Measurements from ENCODE around the gene EZH1. TPM values are rescaled to one million over a fixed set of nuclear protein-coding genes. Genes with fewer than 3 reads are reported as not detected.
A peak's percentile ranks its signal among the peaks of the same experiment; 100 is the strongest.

The EZH1 gene
- total RNA-seq, 1 experiment from 2014 or later: 17.7 TPM

GRCh38 chr17:42723636-42724035 is 21.2 kb downstream of the EZH1 start:
- Histone ChIP-seq H3K27me3 (ENCODE audit: control insufficient read depth, insufficient read depth, low read length) (no peaks in the 10 kb centered on the region), H3K4me1 (ENCODE audit: control insufficient read depth, insufficient read depth, low read length) (no peaks in the 10 kb centered on the region), H3K36me3 (ENCODE audit: control insufficient read depth, insufficient read depth, low read length) (peaks cover 2% of the 10 kb centered on the region; the same call in 1 of the 2 replicates), H3K4me3 (ENCODE audit: low read depth in 2 of 2, low read length in 2 of 2) (no peak overlapping the region), H3K9me3 (ENCODE audit: control insufficient read depth, insufficient read depth, low read depth, low read length) (no peaks in the 10 kb centered on the region), H3K27ac (ENCODE audit: low read length) (no peak overlapping the region)
- ChIA-PET POLR2A (no interaction called here), CTCF (no interaction called here)
- DNase-seq (ENCODE audit: low read depth, low spot score) (no peak), ATAC-seq (no peak)
- in situ Hi-C loops (cut with HindIII; ENCODE audit: low pct_unique_long_range_greater_than_20kb, low sequenced_read_pairs) (no loop called here), intact Hi-C loops (cut with micrococcal nuclease; ENCODE audit: unreplicated experiment) (loop anchor here (5.0 kb wide), 1 partner anchor 214 kb away; no protein-coding TSS in a partner anchor)
- no peak for TF ChIP-seq CTCF (IDR thresholded peaks at IDR 0.05)
- no peak for TF ChIP-seq REST (IDR thresholded peaks at IDR 0.05; ENCODE audit: insufficient read depth in 1 of 2, low read depth in 2 of 2, low read length in 1 of 2)
- no peak for TF ChIP-seq TCF7L2 (IDR thresholded peaks at IDR 0.05; ENCODE audit: low read depth, low read length)
- TF ChIP-seq SIN3A (IDR thresholded peaks at IDR 0.05; ENCODE audit: borderline replicate concordance, insufficient read depth, low read depth, low read length): no peak
- TF ChIP-seq POLR2AphosphoS5 (IDR thresholded peaks at IDR 0.05; ENCODE audit: low read depth, low read length): no peak
- no TSS peak for BruUV-seq (replicated peaks)

- ATAC-seq (peak; percentile 84), DNase-seq (ENCODE audit: low read depth, low spot score) (no peak)
- H3K27me3 ChIP-seq (ENCODE audit: control insufficient read depth, insufficient read depth, low read length): no peaks in the 10 kb centered on the region
- intact Hi-C loops (cut with micrococcal nuclease; ENCODE audit: unreplicated experiment): loop anchor here (5.0 kb wide), 1 partner anchor 216 kb away; no protein-coding TSS in a partner anchor
- no peak overlapping the region for H3K4me3 ChIP-seq (ENCODE audit: low read depth in 2 of 2, low read length in 2 of 2)
- in situ Hi-C loops (cut with HindIII; ENCODE audit: low pct_unique_long_range_greater_than_20kb, low sequenced_read_pairs): no loop called here
- H3K9me3 ChIP-seq (ENCODE audit: control insufficient read depth, insufficient read depth, low read depth, low read length): no peaks in the 10 kb centered on the region
- TF ChIP-seq TCF7L2 (IDR thresholded peaks at IDR 0.05; ENCODE audit: low read depth, low read length) (no peak), CTCF (IDR thresholded peaks at IDR 0.05) (peak; percentile 59; the same call in 1 of the 2 replicates)
- CTCF ChIA-PET: no interaction called here
- H3K4me1 ChIP-seq (ENCODE audit: control insufficient read depth, insufficient read depth, low read length): no peaks in the 10 kb centered on the region
- no peak overlapping the region for H3K27ac ChIP-seq (ENCODE audit: low read length)
- H3K36me3 ChIP-seq (ENCODE audit: control insufficient read depth, insufficient read depth, low read length): no peaks in the 10 kb centered on the region; the same call in 1 of the 2 replicates
- BruUV-seq (replicated peaks): no TSS peak
- POLR2A ChIA-PET: interaction anchor here (0.7 kb wide), 1 partner anchor 42 kb away, joined by 5 read pairs; no protein-coding TSS in a partner anchor
Observed at GRCh38 chr17:42720996-42721583, 23.8 kb downstream of the EZH1 start.
